Measurements from ENCODE around the gene DCHS2. TPM values are rescaled to one million over a fixed set of nuclear protein-coding genes. Genes with fewer than 3 reads are reported as not detected.

DCHS2 gene
- total RNA-seq, 1 experiment from 2014 or later: 0.55 TPM

Other genes starting within 250 kb of the DCHS2 start
- gene PLRG1, start 58.6 kb upstream of the DCHS2 start, total RNA-seq (2014; rRNA removed; shearing (Covaris generic)): 104 and 108 TPM in 2 replicates
- gene FGB, start 71.2 kb upstream of the DCHS2 start, total RNA-seq (2014; rRNA removed; shearing (Covaris generic)): not detected in 2 replicates
- gene FGA, start 98.9 kb upstream of the DCHS2 start, total RNA-seq (2014; rRNA removed; shearing (Covaris generic)): not detected in 2 replicates
- gene FGG, start 120.9 kb upstream of the DCHS2 start, total RNA-seq (2014; rRNA removed; shearing (Covaris generic)): not detected in 2 replicates

Measured in H7 (cell line).